NCI-H2107 treated with DMSO at 0.1 percent for 48 hours (cell line): ENCODE results near the gene ANXA11.
A peak's percentile ranks its signal among the peaks of the same experiment; 100 is the strongest.

Source experiments
- DNase-seq: peaks from one replicate; lab custom pipeline; 2025; ENCODE audit not compliant: unreplicated experiment; lab: John Stamatoyannopoulos, UW

ANXA11 gene

GRCh38 chr10:80166581-80167470 is 38.5 kb downstream of the ANXA11 start:
- no peak for DNase-seq

GRCh38 chr10:80165173-80165572 is 40.2 kb downstream of the ANXA11 start:
- DNase-seq, result no peak

DNA sequence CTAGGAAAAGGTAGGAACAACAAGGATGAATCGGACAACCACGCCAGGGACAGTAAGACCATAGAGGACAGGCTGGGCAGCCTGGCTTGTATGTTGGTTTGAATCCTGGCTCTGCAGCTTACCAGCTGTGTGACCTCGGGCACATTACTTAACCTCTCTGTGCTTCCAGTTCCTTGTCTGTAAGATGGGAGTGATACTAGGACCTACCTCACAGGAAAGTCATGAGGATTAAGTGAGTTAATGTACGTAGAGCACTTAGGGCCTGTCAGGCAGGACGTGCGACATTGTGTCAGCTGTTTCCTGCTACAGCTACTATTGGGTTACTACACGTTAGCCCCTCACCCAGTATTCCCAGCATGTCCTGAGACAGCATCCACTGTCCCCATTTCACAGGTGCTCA is 40.7 kb downstream of the ANXA11 start:
- no peak for DNase-seq

GRCh38 chr10:80163741-80164341 is 41.5 kb downstream of the ANXA11 start:
- no peak for DNase-seq

DNA sequence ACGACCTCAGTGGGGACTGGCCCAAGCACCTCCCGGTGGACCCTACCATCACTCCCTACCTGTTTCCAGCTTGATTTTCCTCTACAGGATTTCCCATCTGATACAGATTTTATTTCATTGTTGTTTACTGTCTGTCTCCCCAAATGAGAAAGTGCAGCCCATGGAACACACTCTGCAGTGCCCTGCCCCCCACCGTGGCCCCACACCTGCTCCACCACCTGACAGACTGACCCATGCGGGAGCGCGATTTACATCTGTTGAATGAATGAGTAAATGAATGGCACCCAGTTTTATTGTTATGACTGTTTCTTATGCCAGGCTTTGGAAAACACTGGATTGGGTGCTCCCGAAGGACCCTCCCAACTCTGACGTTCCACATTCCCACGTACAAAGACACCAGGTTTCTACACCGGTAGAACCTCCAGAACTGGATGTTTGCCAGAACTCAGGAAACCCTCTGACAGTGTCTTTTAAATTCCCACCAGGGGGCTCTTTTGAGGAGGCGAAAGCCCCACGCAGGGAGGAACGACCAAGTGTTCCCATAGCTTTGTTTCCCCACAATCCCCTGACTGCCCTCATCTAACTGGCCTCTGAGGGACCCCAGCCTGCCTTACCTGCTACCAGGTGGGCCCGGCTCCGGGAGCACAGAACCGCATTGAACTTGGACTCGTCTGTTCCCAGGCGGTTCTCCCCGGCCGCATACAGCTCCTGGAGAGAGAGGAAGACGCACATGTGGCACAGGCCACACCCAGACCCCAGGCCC is 43.8 kb downstream of the ANXA11 start:
- peak; percentile 43 for DNase-seq

DNA sequence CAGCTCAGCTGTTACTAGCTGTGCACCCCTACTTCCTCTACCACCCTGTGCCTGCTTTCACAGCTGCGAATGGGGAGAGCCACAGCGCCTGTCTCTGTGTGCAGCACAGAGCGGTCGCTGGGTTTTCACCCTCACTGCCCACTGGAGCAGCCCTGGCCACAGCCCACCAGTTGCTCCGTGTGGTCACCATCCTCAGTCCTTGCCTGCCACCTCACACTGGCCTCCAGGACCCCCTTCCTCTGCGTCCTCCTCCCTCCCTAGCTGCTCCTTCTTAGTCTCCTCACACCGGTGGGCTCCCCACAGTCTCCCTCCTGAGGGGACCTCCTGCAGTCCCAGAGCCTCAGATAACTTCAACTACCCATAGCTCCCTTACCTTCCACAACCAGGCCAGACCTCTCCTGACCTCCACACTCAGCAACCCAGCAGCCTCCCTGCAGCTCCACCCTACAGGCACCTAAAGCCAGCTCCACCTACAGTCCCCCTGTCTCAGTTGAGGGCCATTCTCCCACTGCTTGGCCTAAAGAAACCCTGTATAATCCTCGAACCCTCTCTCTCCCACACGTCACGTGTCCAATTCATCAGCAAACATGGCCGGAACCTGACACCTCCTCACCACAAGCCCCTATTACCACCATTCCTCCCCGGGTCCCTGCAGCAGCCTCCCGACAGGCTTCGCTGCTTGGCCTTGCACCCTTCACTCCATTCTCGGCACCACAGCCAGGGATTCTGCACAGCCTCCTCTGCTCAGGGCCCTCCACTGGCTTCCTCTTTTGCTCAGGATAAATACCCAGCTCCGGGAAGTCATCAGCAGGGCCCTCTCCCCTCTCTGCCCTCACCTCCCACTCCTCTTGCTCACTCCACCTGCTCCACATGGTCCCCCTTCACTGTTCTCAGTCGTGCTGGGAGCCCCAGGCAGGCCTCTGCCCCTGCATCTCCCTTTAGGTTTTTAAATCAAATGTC is 44.7 kb downstream of the ANXA11 start:
- no peak for DNase-seq

DNA sequence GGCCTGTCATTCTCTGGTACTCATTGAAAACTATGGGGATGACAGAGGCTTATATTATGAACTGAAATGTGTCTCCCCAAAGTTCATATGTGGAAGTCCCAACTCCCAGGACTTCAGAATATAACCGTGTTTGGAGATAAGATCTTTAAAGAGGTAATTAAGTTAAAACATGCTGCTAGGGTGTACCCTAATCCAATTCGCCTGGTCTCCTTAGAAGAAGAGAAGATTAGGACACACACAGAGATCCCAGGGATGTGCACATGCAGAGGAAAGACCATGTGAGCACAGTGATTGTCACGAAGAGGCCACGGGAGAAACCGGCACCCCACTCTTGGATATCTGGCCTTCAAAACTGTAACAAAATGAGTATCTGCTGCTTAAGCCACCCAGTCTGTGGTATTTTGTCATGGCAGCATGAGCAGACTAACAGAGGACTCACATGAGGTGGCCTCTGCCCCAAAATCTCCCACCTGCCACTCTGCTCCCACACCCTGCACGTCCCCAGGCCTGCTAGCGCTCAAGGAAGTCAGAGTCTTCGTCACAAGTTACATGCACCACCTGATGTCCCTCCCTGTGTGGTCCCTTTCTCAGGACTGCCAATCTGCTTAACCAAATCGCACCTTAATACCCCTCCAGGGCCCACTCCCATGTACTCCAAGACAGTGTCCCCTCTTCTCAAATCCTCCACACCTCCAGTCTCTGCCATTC is 46.0 kb downstream of the ANXA11 start:
- DNase-seq, result no peak

DNA sequence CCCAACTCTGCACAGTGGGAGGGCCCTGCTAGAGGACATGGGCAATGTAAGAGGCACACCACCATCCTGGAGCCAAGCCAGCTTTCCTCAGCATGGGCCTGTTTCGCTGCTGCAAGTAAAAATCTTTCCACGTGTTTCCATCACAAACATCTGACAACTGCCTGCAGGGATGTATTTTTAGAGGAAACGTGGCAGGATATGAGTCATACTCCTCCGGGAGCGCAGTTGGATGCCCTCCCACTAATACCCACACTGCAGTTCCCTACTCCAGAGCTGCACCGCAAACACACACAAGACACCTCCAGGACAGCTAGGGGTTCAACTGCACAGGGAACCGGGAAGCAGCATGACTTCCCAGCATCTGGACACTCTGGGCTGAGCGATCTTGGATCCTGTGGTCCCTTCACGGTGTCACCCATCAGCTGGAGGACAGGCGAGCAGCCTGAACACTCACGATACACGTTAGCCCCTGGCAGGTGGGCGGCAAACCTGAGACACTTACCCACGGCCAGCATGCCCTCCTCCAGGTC is 46.7 kb downstream of the ANXA11 start:
- DNase-seq, result peak; percentile 43

DNA sequence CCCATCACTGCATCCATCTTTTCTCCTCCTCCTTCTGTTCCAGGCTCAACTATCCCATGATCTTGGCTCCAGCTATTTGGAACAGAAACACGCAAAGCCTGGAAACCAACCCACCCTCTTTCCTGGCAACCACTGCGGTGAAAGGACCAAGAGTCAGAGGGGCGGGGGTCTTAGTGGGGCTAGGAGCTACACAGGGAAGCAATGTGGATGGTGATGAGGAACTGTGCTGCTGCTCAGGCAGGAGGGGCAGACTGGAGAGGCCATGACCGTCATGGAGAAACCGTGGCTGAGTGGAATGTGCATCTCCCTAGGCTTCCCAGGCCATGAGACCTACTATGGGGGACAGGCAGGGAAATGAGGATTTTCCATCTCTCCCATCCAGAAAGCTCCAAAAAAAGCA is 47.2 kb downstream of the ANXA11 start:
- no peak for DNase-seq

DNA sequence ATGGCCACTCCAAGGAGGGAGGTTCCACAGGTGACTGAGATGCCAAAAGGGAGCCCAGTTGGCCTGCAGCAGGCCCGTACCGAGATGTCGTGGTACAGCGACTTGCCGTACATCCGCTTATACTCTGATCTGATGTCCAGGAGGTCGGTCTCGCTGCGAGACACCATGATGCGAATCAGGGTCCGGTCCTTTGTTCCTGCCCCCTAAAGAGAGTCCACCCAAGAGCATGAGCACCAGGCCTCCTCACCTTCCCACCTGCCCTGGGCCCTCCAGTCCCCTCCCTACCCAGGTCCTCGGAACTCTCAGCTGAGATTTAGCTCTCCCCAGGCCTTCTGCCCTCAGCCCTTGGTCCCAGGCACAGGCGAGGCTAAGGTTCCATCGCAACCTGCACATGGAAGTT is 47.8 kb downstream of the ANXA11 start:
- no peak for DNase-seq

DNA sequence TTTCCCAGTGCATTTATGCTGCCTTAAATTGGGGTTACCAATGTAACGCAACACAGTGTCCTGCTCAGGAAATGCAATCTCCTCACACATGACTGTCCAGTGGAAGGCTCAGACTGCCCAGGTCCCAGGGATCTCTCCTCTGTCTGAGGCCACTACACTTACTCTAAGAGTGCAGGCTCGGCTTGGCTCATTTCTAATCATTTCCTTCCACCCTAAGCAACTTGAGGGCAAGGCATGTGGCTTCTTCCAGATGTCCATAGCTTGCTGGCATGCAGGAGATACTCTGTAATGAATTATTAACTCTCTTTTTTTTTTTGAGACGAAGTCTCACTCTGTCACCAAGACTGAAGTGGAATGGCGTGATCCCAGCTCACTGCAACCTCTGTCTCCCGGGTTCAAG is 49.1 kb downstream of the ANXA11 start:
- no peak for DNase-seq

DNA sequence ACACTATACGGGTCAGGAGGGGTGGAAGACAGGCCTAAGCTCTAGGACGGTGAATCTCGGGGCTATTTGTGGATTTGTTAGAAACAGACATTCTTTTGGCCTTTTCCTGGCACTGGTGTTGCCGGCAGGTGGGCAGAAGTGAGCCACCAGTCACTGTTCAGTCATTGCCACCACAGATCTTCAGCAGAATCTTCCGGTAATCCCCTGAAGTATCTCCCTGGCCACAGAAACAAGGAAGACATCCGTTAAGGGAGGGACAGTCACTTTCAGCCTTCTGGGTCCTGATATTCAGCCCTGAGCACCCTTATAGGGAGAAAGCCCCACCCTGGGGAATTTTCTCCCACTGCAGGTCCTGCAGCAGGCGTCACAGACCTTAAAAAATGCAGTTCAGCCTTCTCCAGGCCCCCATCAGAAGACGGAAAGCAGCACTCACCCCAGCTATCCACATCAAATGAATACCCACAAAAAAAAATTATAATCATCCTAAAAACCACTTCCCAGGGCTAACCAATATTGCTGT is 49.6 kb downstream of the ANXA11 start:
- no peak for DNase-seq

DNA sequence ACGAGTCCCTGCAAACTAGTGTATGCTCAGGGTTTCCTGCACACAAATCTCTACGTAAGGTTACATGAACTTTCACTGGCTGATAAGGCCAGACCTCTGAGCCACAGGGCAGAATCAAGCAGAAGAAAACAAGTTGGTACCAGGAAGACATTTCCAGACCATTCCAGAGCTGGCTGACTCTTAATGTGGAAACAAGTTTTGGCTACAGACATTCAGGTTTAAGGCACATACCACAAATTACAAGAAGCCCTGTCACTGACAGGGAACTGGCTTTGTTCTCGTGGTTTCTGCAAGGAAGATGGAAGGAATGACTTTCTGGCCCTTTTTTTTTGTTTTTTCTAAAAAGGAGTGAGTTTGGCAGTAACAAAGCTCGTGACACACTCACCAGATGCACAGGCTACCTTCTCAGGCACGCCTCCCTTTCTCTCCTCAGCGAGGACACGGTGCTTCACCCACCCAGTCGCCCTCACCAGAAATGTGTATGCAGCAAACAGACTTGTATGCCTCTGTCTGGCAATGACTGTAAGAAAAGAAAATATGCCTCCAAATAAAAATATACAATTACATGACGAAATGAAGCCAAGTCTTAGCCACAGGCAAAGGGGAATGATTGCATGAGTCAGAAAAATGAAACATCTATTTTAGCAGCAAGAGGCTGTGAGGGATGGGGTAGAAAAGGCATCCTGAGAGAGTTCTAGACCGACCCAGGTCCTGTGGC is 50.2 kb downstream of the ANXA11 start:
- DNase-seq, result no peak

GRCh38 chr10:80154626-80154977 is 50.7 kb downstream of the ANXA11 start:
- no peak for DNase-seq

DNA sequence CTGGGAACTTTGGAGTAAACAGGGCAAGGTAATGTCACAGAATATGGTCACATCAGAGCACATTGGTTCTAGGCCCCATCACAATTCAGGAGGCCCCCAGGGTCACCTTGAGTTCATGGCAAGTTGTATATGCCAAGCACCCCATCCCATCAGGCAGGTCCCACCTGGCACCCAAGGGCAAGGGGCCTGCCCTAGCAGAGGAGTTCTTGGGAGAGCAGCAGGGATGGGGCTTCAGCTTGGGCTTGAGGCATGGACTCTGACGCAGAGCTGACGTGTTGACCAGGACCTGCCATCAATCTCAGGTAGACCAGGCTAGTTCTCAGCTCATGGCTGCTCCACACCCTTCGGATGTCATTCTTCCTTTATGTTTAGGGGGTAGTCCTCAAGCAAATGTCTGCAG is 51.9 kb downstream of the ANXA11 start:
- no peak for DNase-seq

GRCh38 chr10:80152820-80153219 is 52.5 kb downstream of the ANXA11 start:
- DNase-seq, result no peak

GRCh38 chr10:80150172-80150571 is 55.2 kb downstream of the ANXA11 start:
- no peak for DNase-seq

- DNase-seq, result no peak
Observed at GRCh38 chr10:80149123-80149522, 56.2 kb downstream of the ANXA11 start.

DNA sequence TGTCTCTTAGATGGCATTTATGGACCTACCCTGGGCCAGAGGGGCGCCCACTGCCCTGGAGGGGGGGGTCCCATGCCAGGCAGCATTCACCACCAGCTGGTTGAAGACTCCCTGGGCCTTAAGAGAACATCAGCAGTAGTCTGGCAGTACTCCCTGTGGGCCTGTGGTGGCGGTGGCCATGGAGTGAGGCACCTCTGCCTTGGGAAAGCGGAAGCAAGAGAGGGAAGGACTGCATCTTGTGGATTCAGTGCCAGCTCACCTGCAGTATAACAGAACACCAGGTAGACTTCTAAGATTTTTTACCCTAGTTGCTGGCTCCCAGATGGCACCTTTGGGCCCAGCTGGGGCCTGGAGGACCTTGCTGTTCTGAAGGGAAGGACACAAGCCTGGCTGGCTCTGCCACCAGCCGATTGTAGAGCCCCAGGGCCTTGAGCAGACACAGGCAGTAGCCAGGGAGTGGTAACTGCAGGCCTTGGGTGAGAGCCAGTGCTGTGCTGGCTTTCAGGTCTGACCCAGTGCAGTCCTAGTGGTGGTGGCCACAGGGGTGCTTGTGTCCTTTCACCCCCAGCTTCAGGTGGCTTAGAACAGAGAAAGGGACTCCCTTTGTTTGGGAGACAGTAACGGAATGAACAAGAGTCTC is 57.1 kb downstream of the ANXA11 start:
- DNase-seq, result no peak
